Measurements from ENCODE around the gene COPB2. TPM values are rescaled to one million over a fixed set of nuclear protein-coding genes. Genes with fewer than 3 reads are reported as not detected.

The COPB2 gene
- polyA plus RNA-seq, 1 of the 3 experiments (the other 2 are of a cell fraction) = 69.7 TPM

GRCh38 chr3:139364549-139364948 is 24.9 kb downstream of the COPB2 start:
- TF ChIP-seq, protein P1, sequence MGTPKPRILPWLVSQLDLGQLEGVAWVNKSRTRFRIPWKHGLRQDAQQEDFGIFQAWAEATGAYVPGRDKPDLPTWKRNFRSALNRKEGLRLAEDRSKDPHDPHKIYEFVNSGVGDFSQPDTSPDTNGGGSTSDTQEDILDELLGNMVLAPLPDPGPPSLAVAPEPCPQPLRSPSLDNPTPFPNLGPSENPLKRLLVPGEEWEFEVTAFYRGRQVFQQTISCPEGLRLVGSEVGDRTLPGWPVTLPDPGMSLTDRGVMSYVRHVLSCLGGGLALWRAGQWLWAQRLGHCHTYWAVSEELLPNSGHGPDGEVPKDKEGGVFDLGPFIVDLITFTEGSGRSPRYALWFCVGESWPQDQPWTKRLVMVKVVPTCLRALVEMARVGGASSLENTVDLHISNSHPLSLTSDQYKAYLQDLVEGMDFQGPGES (IDR thresholded peaks at IDR 0.05; ENCODE audit: low read depth, low read length) = no peak
- TF ChIP-seq SMC3 (IDR thresholded peaks at IDR 0.05; ENCODE audit: low read depth, low read length) = no peak
- TF ChIP-seq, protein P2, sequence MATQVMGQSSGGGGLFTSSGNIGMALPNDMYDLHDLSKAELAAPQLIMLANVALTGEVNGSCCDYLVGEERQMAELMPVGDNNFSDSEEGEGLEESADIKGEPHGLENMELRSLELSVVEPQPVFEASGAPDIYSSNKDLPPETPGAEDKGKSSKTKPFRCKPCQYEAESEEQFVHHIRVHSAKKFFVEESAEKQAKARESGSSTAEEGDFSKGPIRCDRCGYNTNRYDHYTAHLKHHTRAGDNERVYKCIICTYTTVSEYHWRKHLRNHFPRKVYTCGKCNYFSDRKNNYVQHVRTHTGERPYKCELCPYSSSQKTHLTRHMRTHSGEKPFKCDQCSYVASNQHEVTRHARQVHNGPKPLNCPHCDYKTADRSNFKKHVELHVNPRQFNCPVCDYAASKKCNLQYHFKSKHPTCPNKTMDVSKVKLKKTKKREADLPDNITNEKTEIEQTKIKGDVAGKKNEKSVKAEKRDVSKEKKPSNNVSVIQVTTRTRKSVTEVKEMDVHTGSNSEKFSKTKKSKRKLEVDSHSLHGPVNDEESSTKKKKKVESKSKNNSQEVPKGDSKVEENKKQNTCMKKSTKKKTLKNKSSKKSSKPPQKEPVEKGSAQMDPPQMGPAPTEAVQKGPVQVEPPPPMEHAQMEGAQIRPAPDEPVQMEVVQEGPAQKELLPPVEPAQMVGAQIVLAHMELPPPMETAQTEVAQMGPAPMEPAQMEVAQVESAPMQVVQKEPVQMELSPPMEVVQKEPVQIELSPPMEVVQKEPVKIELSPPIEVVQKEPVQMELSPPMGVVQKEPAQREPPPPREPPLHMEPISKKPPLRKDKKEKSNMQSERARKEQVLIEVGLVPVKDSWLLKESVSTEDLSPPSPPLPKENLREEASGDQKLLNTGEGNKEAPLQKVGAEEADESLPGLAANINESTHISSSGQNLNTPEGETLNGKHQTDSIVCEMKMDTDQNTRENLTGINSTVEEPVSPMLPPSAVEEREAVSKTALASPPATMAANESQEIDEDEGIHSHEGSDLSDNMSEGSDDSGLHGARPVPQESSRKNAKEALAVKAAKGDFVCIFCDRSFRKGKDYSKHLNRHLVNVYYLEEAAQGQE (IDR thresholded peaks at IDR 0.05; ENCODE audit: low read depth, low read length) = no peak
- TF ChIP-seq FOSL2 (IDR thresholded peaks at IDR 0.05; ENCODE audit: borderline replicate concordance, low read depth) = no peak
- TF ChIP-seq SIN3A (IDR thresholded peaks at IDR 0.05; ENCODE audit: borderline replicate concordance, low read depth, low read length) = no peak
- no peak for TF ChIP-seq TCF12 (IDR thresholded peaks at IDR 0.05)
- TF ChIP-seq GATA2 (CRISPR knock-in tag; IDR thresholded peaks at IDR 0.05) = no peak
- no peak for TF ChIP-seq NRF1 (IDR thresholded peaks at IDR 0.05; ENCODE audit: low read depth, low read length)
- TF ChIP-seq CHD2 (IDR thresholded peaks at IDR 0.05; ENCODE audit: low read length, partially characterized antibody) = no peak
- no peak for TF ChIP-seq EZH2phosphoT487 (IDR thresholded peaks at IDR 0.05; ENCODE audit: borderline replicate concordance, low read depth)
- no peak for TF ChIP-seq ELF1 (IDR thresholded peaks at IDR 0.05)
- no peak for TF ChIP-seq ZBTB33 (IDR thresholded peaks at IDR 0.05; ENCODE audit: borderline replicate concordance, low read depth)
- TF ChIP-seq RAD21 (IDR thresholded peaks at IDR 0.05; ENCODE audit: low read length) = no peak
- no peak for TF ChIP-seq FOXJ3 (CRISPR knock-in tag; IDR thresholded peaks at IDR 0.05)
- TF ChIP-seq RFX5 (IDR thresholded peaks at IDR 0.05; ENCODE audit: low read length) = no peak
- no peak for TF ChIP-seq NFIC (IDR thresholded peaks at IDR 0.05; ENCODE audit: borderline replicate concordance)
- TF ChIP-seq EP300 (IDR thresholded peaks at IDR 0.05; ENCODE audit: borderline replicate concordance in 1 of 2, low read depth in 1 of 2, low read length in 1 of 2) = no peak
- no peak for DNase-seq
- Histone ChIP-seq H3F3A (replicated peaks; ENCODE audit: insufficient read depth) (peaks cover 22% of the 10 kb centered on the region), H3K27me3 (ENCODE audit: insufficient read depth) (no peaks in the 10 kb centered on the region), H3K79me2 (ENCODE audit: insufficient read depth) (peaks cover 39% of the 10 kb centered on the region), H3K9ac (no peak overlapping the region), H3K27ac (ENCODE audit: low read depth in 2 of 2, low read length in 1 of 2) (no peak overlapping the region), H3K4me1 (ENCODE audit: control insufficient read depth in 1 of 2, insufficient read depth in 2 of 2, low read depth in 1 of 2, low read length in 1 of 2) (no peaks in the 10 kb centered on the region), H3K9me2 (no peaks in the 10 kb centered on the region), H3K4me2 (no peak overlapping the region), H3K4me3 (ENCODE audit: low read depth in 2 of 2, low read length in 1 of 2) (no peak overlapping the region), H3K36me3 (replicated peaks in 1 of 2; ENCODE audit: control insufficient read depth in 1 of 2, insufficient read depth in 2 of 2, low read length in 1 of 2) (peaks cover 88 to 98% of the 10 kb centered on the region in 2 experiments), H2AFZ (ENCODE audit: low read depth) (no peak overlapping the region), H3K9me3 (no peaks in the 10 kb centered on the region), H4K20me1 (ENCODE audit: insufficient read depth) (no peaks in the 10 kb centered on the region; the same call in 1 of the 2 replicates)
- CTCF ChIA-PET = interaction anchor here (2.4 to 3.2 kb wide), 2 partner anchors 10 kb away, joined by 13 to 26 read pairs; no protein-coding TSS in a partner anchor
- 91% methylated on average over 1 of the region's 1 CpG for WGBS (ENCODE audit: low lambda C conversion rate)
- POLR2A ChIA-PET = no interaction called here

All from SK-N-SH (cell line).